ENCODE results near the gene SMIM1.

Gene SMIM1

GRCh38 chr1:3816331-3817137, 44.0 kb downstream of the SMIM1 start:
- Histone ChIP-seq H3K4me3 (ENCODE audit: low read depth, low read length) (no peak overlapping the region), H3K4me1 (ENCODE audit: control insufficient read depth, insufficient read depth, low read length, unreplicated experiment) (peaks cover 2% of the 10 kb centered on the region), H3K27me3 (ENCODE audit: insufficient read depth, low read length) (no peaks in the 10 kb centered on the region), H3K79me2 (ENCODE audit: control insufficient read depth, insufficient read depth, low read length, unreplicated experiment) (no peaks in the 10 kb centered on the region), H2AFZ (ENCODE audit: low read length, unreplicated experiment) (no peak overlapping the region), H3K27ac (ENCODE audit: low read depth, low read length) (no peak overlapping the region), H3K36me3 (ENCODE audit: insufficient read depth, low read length) (no peaks in the 10 kb centered on the region)

GRCh38 chr1:3817138-3817740, 44.7 kb downstream of the SMIM1 start:
- no peaks in the 10 kb centered on the region for H3K27me3 ChIP-seq (ENCODE audit: insufficient read depth, low read length)
- no peak overlapping the region for H2AFZ ChIP-seq (ENCODE audit: low read length, unreplicated experiment)
- H3K4me3 ChIP-seq (ENCODE audit: low read depth, low read length), result no peak overlapping the region
- no peaks in the 10 kb centered on the region for H3K79me2 ChIP-seq (ENCODE audit: control insufficient read depth, insufficient read depth, low read length, unreplicated experiment)
- H3K27ac ChIP-seq (ENCODE audit: low read depth, low read length), result no peak overlapping the region
- no peaks in the 10 kb centered on the region for H3K36me3 ChIP-seq (ENCODE audit: insufficient read depth, low read length)
- no peaks in the 10 kb centered on the region for H3K4me1 ChIP-seq (ENCODE audit: control insufficient read depth, insufficient read depth, low read length, unreplicated experiment)

DNA sequence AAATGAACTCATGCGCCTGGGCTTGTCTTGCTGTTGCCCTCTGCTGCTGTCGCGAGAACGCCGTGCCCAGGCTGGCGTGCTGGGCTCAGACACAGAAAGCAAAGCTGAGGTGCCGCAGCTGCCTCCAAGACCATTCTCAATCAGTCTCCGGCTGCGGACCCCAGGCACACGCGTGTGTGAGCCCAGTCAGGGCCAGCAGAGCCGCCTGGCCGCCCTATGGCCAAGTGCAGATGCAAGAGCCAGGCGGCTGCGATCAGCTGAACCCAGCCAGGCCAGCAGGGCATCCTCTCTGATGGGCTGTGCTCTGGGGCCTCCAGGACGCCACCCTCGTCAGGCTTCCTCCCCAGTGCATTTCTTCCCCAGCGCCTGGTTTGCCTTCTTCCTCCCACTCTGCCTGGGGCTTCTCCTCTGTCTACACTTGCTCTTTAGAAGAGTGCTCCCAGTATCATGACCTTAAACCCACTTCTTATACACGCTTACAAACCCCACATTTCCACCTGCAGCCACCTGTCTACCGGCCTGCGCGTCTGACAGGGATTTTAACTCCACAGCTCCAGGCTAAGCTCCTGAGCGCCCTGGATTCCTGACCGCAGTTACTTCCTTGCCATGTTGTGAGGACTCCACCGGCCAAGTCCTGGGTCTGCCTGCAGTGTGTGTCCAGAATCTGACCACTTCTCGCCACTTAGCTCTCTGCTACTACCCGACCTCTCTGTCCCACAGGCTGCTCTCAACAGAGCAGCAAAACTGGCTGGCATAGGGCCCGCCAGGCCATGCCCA, 45.5 kb downstream of the SMIM1 start:
- Histone ChIP-seq H3K27ac (ENCODE audit: low read depth, low read length) (no peak overlapping the region), H3K27me3 (ENCODE audit: insufficient read depth, low read length) (no peaks in the 10 kb centered on the region), H3K4me3 (ENCODE audit: low read depth, low read length) (no peak overlapping the region), H3K4me1 (ENCODE audit: control insufficient read depth, insufficient read depth, low read length, unreplicated experiment) (no peaks in the 10 kb centered on the region), H2AFZ (ENCODE audit: low read length, unreplicated experiment) (no peak overlapping the region), H3K36me3 (ENCODE audit: insufficient read depth, low read length) (no peaks in the 10 kb centered on the region), H3K79me2 (ENCODE audit: control insufficient read depth, insufficient read depth, low read length, unreplicated experiment) (no peaks in the 10 kb centered on the region)

- Histone ChIP-seq H2AFZ (ENCODE audit: low read length, unreplicated experiment) (no peak overlapping the region), H3K79me2 (ENCODE audit: control insufficient read depth, insufficient read depth, low read length, unreplicated experiment) (no peaks in the 10 kb centered on the region), H3K27me3 (ENCODE audit: insufficient read depth, low read length) (no peaks in the 10 kb centered on the region), H3K4me1 (ENCODE audit: control insufficient read depth, insufficient read depth, low read length, unreplicated experiment) (no peaks in the 10 kb centered on the region), H3K27ac (ENCODE audit: low read depth, low read length) (no peak overlapping the region), H3K36me3 (ENCODE audit: insufficient read depth, low read length) (no peaks in the 10 kb centered on the region), H3K4me3 (ENCODE audit: low read depth, low read length) (no peak overlapping the region)
Observed at GRCh38 chr1:3819771-3820200, 47.2 kb downstream of the SMIM1 start.

GRCh38 chr1:3820316-3820715, 47.8 kb downstream of the SMIM1 start:
- Histone ChIP-seq H2AFZ (ENCODE audit: low read length, unreplicated experiment) (no peak overlapping the region), H3K79me2 (ENCODE audit: control insufficient read depth, insufficient read depth, low read length, unreplicated experiment) (no peaks in the 10 kb centered on the region), H3K4me3 (ENCODE audit: low read depth, low read length) (no peak overlapping the region), H3K27me3 (ENCODE audit: insufficient read depth, low read length) (no peaks in the 10 kb centered on the region), H3K27ac (ENCODE audit: low read depth, low read length) (no peak overlapping the region), H3K36me3 (ENCODE audit: insufficient read depth, low read length) (0 out of 2 replicates have a peak, but pooled peaks cover 2% of the 10 kb centered on the region), H3K4me1 (ENCODE audit: control insufficient read depth, insufficient read depth, low read length, unreplicated experiment) (no peaks in the 10 kb centered on the region)

GRCh38 chr1:3821004-3821403, 48.5 kb downstream of the SMIM1 start:
- Histone ChIP-seq H3K4me1 (ENCODE audit: control insufficient read depth, insufficient read depth, low read length, unreplicated experiment) (no peaks in the 10 kb centered on the region), H3K27ac (ENCODE audit: low read depth, low read length) (no peak overlapping the region), H3K27me3 (ENCODE audit: insufficient read depth, low read length) (no peaks in the 10 kb centered on the region), H3K79me2 (ENCODE audit: control insufficient read depth, insufficient read depth, low read length, unreplicated experiment) (no peaks in the 10 kb centered on the region), H2AFZ (ENCODE audit: low read length, unreplicated experiment) (no peak overlapping the region), H3K36me3 (ENCODE audit: insufficient read depth, low read length) (0 out of 2 replicates have a peak, but pooled peaks cover 5% of the 10 kb centered on the region), H3K4me3 (ENCODE audit: low read depth, low read length) (no peak overlapping the region)

DNA sequence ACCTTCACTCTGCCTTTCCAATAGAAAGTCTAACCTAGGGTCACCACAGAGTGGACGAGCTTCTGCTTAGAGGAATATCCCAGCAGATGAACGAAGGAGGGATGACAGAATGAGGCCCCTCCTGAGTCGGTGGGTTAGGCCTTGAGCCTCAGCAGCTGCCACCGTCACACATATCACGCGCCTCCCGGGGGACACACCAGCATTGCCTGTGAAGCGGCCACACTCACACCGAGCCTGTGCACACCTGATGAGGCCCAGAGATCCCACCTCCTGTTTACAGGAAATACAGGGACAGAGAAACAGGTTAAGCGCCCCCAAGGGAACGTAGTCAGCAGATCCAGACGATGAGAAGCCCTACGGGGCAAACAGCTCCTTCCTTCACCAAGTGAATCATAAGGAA, 48.9 kb downstream of the SMIM1 start:
- Histone ChIP-seq H3K4me3 (ENCODE audit: low read depth, low read length) (no peak overlapping the region), H3K79me2 (ENCODE audit: control insufficient read depth, insufficient read depth, low read length, unreplicated experiment) (no peaks in the 10 kb centered on the region), H3K27ac (ENCODE audit: low read depth, low read length) (no peak overlapping the region), H3K27me3 (ENCODE audit: insufficient read depth, low read length) (no peaks in the 10 kb centered on the region), H3K4me1 (ENCODE audit: control insufficient read depth, insufficient read depth, low read length, unreplicated experiment) (no peaks in the 10 kb centered on the region), H3K36me3 (ENCODE audit: insufficient read depth, low read length) (0 out of 2 replicates have a peak, but pooled peaks cover 5% of the 10 kb centered on the region), H2AFZ (ENCODE audit: low read length, unreplicated experiment) (no peak overlapping the region)

GRCh38 chr1:3821908-3822307, 49.4 kb downstream of the SMIM1 start:
- Histone ChIP-seq H3K27ac (ENCODE audit: low read depth, low read length) (no peak overlapping the region), H3K4me3 (ENCODE audit: low read depth, low read length) (no peak overlapping the region), H3K4me1 (ENCODE audit: control insufficient read depth, insufficient read depth, low read length, unreplicated experiment) (no peaks in the 10 kb centered on the region), H2AFZ (ENCODE audit: low read length, unreplicated experiment) (no peak overlapping the region), H3K79me2 (ENCODE audit: control insufficient read depth, insufficient read depth, low read length, unreplicated experiment) (no peaks in the 10 kb centered on the region), H3K36me3 (ENCODE audit: insufficient read depth, low read length) (0 out of 2 replicates have a peak, but pooled peaks cover 5% of the 10 kb centered on the region), H3K27me3 (ENCODE audit: insufficient read depth, low read length) (no peaks in the 10 kb centered on the region)

- Histone ChIP-seq H3K36me3 (ENCODE audit: insufficient read depth, low read length) (0 out of 2 replicates have a peak, but pooled peaks cover 5% of the 10 kb centered on the region), H3K4me3 (ENCODE audit: low read depth, low read length) (no peak overlapping the region), H3K4me1 (ENCODE audit: control insufficient read depth, insufficient read depth, low read length, unreplicated experiment) (no peaks in the 10 kb centered on the region), H3K79me2 (ENCODE audit: control insufficient read depth, insufficient read depth, low read length, unreplicated experiment) (no peaks in the 10 kb centered on the region), H3K27ac (ENCODE audit: low read depth, low read length) (no peak overlapping the region), H3K27me3 (ENCODE audit: insufficient read depth, low read length) (no peaks in the 10 kb centered on the region), H2AFZ (ENCODE audit: low read length, unreplicated experiment) (no peak overlapping the region)
Observed at GRCh38 chr1:3822421-3822820, 49.9 kb downstream of the SMIM1 start.

DNA sequence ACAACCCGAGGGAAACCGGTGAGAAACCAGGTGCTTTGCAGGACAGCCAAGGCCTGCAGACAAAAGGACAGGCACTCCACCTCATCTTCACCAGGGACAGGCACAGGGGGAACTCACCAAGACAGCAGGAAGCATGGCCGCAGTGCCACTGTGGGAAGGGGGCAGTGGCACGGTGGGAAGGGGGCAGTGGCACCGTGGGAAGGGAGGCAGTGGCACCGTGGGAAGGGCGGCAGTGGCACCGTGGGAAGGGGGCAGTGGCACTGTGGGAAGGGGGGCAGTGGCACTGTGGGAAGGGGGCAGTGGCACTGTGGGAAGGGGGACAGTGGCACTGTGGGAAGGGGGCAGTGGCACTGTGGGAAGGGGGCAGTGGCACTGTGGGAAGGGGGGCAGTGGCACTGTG, 52.1 kb downstream of the SMIM1 start:
- Histone ChIP-seq H2AFZ (ENCODE audit: low read length, unreplicated experiment) (no peak overlapping the region), H3K4me1 (ENCODE audit: control insufficient read depth, insufficient read depth, low read length, unreplicated experiment) (no peaks in the 10 kb centered on the region), H3K27ac (ENCODE audit: low read depth, low read length) (no peak overlapping the region), H3K36me3 (ENCODE audit: insufficient read depth, low read length) (0 out of 2 replicates have a peak, but pooled peaks cover 5% of the 10 kb centered on the region), H3K27me3 (ENCODE audit: insufficient read depth, low read length) (no peaks in the 10 kb centered on the region), H3K79me2 (ENCODE audit: control insufficient read depth, insufficient read depth, low read length, unreplicated experiment) (no peaks in the 10 kb centered on the region), H3K4me3 (ENCODE audit: low read depth, low read length) (no peak overlapping the region)

Measured in ACC112 (cell line).